ENCODE measurements around the gene PAQR5.

Gene PAQR5

DNA sequence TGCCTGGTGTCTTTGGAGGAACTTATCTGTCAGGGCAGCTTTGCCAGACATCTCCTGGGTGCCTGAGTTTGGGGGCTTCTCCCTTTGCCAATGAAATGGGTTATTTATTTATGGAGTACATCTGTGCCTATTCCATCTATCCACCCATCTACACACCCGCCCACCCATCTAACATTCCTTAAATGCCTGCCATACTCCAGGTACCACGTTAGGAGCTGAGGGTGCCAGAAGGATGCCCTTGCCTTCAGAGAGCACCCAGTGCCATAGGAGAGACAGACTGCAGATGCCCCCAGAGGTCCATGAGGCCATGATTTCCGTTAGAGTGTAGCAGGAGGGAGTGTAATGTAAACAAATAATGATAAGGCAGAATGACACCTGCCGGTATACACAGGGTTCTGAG, 93.6 kb downstream of the PAQR5 start:
- no peak for DNase-seq (ENCODE audit: low read depth in 2 of 2)

DNA sequence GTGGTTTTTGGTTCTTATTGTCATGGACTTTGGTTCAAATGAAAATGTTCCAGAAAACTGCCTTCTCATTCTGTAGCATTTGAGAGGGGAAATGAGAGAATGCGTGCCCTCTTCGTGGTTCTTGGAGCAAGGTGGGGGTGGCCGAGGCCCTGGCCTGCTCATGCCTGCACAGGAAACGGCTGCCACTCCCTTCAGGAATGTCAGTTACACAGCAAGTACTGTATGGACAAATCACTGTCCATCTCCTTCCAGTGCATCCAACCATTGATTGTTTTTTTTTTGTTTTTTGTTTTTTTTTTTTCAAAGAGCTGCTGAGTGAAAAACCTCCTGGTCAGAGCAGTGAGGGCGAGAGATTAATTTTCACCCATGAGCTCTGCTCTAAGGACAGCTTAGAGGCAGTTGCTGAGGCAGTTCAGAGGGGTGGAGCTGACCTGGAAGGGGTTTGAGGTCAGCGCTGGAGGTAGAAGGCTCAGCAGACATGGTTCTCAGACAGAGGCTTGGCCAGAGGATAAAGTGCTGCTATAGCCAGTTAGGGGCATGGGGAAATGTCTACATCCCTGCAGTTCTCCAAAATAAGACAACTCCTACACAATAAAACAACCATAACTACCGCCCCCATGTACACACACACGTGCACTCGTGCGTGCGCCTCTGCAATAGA, 95.2 kb downstream of the PAQR5 start:
- DNase-seq (ENCODE audit: low read depth in 2 of 2), result no peak

DNA sequence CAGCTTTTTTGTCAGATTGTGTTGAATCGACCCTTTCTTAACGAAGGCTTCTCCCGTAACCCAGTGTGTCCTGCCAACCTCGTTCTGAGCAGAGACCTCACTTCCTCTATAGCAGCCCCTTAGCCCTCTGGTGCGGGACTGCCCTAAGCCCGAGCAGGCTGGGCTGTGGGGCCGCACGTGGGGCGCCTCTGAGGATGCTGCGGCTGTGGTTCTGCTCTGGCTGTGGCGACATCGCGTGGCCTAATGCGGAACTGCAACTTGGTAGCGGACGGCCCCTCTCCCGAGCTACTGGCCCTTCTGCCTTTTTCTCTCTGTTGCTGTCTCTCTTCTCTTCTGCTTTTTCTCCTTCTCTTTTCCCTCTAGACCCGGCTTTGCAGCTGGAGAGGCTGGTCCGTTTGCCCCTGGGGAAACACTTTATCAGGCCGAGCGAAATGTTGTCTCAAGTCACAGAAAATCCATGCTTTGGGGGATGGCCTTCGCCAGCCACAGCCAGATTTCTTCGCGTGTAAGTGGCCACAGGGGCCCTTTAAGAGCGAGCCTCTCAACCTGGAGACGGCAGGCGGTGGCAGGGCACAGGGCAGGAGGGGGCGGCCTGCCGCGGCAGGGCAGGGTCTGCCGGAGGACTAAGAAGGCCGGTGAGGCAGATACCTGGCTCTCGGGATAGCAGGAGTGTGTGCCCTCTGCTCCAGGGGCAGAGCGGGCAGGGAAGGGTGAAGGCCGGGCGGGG, 96.0 kb downstream of the PAQR5 start:
- peak in 1 of 2 experiments; percentile 40 for DNase-seq (ENCODE audit: low read depth in 2 of 2)

DNA sequence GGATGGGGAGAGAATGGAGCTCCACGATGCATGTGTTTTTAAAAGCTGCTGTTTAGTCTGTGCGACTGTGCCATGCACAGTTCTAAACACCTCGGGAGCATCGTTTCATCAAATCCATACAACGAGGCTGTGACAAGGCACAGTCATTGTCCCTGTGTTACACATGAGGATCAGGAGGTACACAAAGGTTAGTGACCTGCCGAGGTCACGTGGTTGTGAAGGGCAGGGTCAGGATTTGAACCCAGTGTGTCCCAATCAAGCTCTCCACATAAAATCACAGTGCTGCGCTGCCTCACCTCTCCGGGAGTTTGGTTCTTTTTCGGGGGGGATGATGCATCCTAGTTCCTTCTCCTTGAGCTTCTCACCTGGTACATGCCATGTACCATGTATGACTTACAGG, 96.7 kb downstream of the PAQR5 start:
- no peak for DNase-seq (ENCODE audit: low read depth in 2 of 2)

DNA sequence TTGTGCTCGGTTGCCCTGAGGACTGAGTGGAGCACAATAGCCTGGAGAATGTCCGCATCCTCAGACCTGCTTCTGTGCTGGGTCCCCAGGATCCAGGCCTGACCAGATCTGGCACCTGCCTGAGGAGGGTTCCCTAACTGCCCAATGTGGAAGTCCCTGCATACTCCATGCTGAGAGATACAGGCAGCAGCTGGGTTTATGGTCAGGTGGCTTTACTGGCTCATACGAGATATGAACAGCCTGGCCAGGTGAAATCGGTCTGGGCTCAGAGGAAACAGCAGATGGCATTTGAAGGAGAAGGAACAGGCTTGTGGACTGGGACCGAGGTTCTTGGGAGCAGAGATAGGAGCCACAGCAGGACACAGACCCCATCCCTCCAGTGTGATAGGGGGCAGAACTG, 97.3 kb downstream of the PAQR5 start:
- DNase-seq (ENCODE audit: low read depth in 2 of 2), result no peak

DNA sequence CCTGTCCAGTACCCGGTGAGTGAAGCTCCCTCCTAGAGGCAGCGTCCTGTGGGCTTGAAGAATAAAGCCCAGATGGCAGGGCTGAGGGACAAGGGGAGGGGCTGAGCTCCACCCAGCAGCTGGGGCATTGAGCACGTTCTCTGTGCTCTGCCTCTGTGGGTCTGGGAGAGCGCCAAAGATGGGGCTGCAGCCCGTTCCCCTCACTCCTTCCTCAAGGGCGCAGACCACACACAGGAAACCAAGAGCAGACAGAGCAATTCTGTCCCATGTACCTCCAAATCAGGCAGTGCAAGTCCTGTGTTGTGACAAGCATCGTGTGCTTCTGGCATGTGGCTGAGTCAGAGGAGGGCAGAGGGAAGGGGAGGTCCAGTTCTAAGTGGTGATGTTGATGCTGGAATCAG, 99.8 kb downstream of the PAQR5 start:
- DNase-seq (ENCODE audit: low read depth in 2 of 2), result no peak

DNA sequence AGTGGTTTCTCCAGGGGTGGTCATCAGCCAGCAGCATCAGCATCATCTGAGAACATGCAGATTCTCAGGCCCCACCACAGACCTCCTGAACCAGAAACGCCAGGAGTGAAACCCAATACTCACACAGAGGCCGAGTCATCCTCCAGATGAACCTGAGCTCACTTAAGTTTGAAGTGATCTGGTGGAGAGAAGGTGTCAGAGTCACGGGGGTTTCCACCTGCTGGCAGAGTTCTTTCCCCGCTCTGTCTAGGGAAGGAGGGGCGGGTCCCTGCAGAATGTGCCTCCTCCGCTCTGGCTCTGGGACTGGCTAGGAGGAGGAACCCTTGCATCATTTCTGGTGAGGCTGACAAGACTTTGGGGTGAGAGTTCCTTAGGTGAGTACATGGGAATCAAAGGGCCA, 102.1 kb downstream of the PAQR5 start:
- no peak for DNase-seq (ENCODE audit: low read depth in 2 of 2)

DNA sequence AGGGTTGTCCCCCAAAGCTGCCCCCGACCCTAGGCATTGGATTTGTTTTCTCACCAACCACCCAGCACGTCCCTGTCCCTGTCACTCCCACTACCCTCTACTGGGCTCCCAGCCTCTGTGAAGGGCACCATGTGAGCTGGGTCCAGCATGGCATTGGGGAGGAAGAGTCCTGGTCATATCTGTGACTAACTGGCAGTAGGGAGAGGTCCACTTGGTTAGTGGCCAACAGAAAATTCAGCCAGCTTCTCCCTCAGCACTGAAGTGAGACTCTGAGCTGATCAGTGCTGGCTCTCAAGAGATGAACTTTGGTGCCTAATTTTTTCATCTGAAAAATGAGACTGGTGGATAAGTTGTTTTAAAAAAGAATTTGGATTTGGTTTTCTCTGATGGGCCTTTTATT, 104.1 kb downstream of the PAQR5 start:
- DNase-seq (ENCODE audit: low read depth in 2 of 2), result no peak

DNA sequence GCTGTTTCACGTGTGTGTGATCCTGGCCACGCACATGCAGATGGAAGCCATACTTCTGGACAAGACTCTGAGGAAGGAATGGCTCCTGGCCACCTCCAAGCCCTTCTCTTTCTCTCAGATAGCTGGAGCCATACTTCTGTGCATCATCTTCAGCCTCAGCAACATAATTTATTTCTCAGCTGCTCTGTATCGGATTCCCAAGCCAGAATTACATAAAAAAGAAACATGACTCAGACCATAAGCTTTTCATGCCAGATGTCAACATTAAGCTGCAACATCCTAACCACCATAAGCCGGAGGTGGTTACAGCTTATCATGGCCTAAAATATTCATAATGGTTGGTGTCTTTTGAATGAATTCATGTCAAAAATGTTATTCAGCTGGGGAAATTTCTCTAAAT, 104.9 kb downstream of the PAQR5 start:
- peak; percentile 90 for DNase-seq (ENCODE audit: low read depth in 2 of 2)

DNA sequence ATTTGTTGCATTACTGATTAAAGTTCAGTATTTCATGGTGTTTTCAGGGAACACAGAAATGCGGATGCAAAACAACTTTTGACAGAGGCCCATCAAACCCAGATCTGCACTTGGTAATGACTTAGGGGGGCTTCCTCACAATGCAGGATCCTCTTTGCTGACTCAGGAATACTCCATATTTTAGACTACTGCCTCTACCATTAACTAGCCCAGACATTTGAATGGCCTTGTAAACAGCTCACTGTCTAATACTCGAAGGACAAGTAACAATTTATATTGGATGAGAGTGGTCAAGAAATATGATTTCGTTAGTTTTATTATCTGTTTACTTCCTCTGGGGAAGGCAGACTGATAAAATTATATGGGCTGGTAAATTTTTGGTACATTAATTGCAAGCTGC, 106.4 kb downstream of the PAQR5 start:
- no peak for DNase-seq (ENCODE audit: low read depth in 2 of 2)

DNA sequence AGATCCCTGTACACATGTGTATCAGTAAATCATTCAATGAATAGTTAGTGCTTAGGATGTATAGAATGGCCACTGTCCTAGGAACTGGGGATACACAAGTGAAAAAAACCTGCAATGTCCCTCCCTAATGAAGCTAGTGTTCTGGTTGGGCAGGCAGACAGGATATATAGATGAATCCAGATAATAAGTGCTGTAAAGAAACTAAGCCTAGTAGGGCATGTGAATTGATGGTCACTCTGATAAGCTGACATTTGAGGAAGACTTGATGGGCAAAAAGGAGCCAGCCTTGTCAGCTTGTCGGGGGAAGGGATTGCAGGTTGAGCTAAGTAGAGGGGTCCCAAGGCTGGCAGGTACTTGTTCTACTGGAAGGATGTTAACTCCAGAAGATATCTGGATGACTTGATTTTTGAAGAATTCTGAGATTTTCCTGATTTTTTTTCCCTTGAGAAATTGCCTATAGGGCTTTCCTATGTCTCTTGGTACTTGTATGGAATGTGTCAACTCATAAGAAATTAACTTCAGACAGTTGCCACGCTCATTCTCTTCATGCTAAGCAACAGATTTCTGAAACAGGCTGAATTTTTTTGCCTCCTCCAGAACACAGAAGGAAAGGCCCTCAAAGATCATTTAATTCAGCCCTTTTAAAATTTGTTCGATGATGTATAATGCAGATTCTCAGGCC, 109.1 kb downstream of the PAQR5 start:
- DNase-seq (ENCODE audit: low read depth in 2 of 2), result no peak

DNA sequence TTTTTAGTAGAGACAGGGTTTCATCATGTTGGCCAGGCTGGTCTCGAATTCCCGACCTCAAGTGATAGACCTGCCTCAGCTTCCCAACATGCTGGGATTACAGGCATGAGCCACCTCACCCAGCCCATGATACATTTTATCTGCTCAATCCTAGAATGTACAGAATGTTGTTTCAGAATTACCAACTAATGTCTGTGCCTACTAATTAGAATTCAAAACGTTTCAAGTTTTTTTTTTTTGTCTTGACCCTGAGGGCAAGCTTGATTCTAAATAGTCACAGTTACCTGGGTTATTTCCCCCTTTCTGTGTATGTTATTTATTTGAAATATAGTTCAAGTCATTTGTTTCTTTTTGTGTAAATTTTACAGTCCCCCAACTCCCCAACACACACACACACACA, 110.1 kb downstream of the PAQR5 start:
- no peak for DNase-seq (ENCODE audit: low read depth in 2 of 2)

DNA sequence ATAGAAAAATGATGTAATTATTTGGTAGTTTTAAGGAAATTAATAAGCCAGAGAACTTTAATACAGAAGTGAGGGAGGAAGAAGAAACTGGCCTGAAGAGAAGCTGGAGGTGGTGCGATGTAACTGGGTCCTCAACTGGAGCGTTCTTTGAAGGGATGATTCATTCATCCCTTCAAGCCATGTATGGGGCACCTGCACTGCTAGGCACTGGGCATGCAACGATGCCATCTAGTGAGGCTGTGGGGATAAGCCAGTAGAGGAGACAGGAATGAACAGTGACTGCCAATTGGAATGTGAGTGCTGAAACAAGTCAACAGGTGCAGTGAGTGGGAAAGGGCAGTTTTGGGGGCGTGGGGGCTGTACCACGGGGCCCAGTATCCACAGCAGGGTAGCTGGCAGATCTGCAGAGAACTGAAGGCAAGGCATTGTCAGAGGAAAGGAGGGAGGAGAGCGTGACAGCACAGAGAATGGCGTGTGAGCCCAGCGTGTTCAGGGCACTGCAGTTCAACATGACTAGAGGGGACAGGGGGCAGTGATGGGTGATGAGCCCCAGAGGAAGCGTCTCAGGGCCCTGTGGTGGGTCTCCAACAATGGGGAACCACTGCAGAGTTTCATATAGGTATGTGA, 111.6 kb downstream of the PAQR5 start:
- DNase-seq (ENCODE audit: low read depth in 2 of 2), result no peak

DNA sequence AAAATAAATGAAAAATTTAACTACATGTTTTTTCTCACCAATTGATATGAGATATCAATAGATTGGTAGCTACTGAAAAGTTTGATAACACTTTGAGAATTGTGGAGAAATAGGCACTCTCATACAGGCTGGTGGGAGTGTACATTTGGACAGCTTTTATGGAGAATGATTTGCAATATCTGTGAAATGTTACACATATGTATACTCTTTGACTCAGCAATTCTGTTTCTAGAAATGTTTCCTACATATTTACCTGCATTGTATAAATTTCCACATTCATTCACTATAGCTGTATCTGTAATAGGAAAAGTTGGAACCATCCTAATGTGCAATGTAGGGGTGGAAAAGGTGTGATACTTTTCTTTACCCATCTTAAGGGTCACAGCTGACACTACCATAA, 113.6 kb downstream of the PAQR5 start:
- no peak for DNase-seq (ENCODE audit: low read depth in 2 of 2)

DNA sequence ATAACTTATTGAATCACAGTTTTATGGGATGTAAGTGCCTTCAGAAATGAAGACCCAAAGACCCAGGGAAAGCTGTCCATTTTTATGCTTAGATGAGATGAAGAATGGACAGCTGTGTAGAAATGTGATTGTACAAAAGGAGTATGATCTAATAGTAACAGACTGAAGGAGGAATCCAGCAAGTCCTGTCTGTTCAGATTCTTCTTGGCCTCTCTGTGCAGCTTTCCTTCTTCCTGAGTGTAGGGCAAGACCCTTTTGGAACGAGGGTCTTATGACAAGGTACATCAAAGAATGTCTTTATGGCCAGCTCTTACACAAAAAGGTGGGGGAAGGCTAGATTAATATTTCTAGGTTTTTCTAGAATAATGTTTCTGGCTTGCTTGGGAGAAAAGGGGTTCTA, 114.0 kb downstream of the PAQR5 start:
- no peak for DNase-seq (ENCODE audit: low read depth in 2 of 2)

DNA sequence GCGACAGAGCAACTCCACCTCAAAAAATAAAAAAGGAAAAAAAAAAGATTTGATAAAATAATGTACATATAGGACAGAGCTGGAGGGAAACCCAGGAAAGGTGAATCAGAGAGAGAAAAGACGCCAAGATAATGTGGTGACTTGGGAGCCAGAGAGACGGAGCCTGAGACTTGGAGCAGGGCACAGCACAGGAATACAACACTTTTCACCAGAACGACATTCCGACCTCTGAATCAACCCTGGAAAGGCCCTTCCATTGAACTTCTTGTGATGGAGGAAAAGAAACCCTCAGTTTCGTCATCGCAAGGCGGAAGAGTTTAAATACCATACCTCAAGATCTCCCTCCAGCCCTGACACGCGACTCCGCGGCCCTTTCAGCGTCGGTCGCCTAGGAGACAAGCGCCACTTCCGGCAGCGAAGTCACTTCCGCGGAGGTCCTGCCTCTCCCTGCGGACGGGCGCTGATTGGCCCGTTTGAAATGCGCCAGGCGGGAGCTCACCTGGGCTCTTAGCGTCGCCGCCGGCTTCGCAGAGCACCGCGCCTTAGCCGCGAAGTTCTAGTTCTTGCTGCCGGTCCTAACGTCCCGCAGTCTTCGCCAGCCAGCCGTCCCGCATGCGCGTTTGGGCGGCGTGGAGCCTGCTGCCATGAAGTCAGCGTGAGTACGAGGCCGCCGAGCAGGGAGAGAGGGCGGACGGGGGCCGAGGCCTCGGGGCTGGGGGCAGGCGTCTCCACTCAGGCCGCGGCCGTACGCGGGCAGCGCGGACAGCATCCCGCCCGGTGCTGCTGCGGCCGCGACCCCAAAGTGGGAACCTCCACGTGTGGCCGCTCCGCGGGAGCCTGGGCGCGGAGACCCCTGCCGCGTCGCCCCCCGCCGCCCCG, 115.3 kb downstream of the PAQR5 start, which contains the start of gene KIF23:
Gene KIF23, plus strand, starts transcription at position 528 of the 879 bp plus-strand sequence. Its CDS starts 117 bp downstream, at position 645.
- DNase-seq (ENCODE audit: low read depth in 2 of 2), result peak; percentile 86 to 89

DNA sequence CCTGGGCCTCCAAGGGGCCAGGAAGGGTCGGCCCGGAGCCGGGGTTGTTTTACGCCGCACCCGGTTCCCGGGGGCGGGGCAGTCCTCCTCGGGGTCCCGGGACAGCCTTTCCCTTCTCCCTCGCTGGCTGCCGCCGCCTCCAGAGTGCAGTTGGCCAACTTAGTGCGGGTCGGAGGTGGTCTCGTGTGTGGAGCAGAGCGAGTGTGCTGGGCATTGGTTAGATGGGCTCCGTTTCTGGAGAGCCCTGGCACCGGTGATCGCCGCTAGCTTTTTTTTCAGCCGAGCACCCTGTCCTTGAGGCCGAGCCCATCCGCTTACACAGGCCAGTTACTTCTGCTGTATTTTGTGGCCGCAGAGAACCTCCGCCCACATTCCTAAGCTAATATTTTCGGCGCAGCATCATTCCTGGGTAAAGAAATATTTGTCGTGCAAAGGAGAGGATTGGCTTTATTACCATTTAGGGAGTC, 116.0 kb downstream of the PAQR5 start:
- peak; percentile 92 to 93 for DNase-seq (ENCODE audit: low read depth in 2 of 2)

DNA sequence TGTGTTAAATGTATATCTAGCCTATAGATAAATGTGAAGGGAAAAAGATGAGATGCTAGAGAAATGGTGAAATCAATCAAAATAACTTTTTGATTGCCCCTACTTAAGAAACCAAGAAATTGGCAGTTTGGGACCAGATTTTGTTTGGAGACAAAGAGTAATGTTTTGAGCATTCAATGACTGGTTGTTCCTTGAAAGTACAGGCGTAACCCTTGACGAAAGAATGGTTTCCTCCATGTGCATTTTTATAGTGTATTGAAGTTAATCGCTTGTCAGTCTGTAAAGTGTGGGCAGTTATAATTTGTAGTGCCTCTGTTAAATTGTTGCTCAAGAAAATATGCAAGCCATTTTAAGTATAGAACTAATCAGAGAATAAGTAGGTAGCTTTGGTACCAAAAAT, 116.7 kb downstream of the PAQR5 start:
- no peak for DNase-seq (ENCODE audit: low read depth in 2 of 2)

DNA sequence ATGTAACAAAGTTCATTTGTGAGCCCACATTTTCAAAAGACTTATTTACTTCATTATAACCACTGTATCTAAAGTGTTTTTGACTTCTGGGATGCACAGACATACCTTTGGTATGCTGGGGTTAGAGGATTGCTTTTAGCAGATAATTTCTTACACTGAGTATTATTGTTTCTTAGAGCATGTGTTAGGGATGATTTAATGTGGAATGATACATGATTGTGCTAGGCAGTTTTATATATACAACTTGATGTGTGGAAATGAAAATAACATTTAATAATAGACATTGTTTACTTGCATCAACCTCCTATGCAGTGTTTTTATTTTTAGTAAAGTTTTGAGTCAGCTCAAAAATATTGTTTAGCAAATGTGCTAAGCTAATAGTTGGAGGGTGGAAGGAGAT, 118.9 kb downstream of the PAQR5 start:
- DNase-seq (ENCODE audit: low read depth in 2 of 2), result peak in 1 of 2 experiments; percentile 9

DNA sequence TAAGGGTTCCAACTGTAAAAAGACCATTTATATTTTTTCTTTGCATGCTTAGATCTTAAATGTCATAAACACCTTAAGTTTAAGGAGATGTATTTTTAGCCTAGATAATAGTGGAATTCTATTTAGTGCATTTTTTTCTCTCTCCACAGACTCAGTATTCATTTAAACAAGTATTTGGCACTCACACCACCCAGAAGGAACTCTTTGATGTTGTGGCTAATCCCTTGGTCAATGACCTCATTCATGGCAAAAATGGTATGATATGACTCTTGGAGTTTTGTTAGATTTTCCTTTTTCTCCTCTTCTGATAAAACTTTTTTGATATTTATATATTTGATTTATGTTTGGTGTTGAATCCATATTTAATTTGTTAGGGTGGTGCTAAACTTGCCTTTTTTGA, 122.8 kb downstream of the PAQR5 start:
- DNase-seq (ENCODE audit: low read depth in 2 of 2), result no peak

DNA sequence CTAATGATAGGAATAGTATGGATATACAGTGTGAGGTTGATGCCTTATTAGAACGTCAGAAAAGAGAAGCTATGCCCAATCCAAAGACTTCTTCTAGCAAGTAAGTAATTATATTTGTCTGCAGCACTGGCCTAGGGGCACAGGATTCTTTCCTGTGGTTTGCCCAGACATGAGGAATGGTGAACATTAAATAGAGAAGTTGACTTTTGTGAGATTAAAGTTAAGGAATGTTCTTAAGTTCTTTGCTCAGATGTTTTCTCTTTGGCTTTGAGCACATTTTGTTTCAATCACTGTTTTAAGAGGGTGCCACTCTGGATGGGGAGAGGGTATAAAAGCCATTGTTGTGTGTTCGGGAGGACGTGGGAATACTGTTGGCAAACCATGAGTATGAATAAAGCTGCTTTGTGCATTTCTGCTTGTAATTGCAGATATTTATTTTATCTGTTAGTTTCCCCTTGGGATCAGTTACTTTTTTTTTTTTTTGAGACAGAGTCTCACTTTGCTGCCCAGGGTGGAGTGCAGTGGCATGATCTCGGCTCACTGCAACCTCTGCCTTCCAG, 123.7 kb downstream of the PAQR5 start:
- DNase-seq (ENCODE audit: low read depth in 2 of 2), result no peak

All from fibroblast of skin of left quadriceps (primary cell).